Suppressor macrophage (primary cell): Measurements from ENCODE around the gene CAMK1D.

Experiments
- DNase-seq, 4 experiments: peaks; one replicate each; pipeline ENCODE4 v3.0.0-alpha.2; 2020 to 2022

CAMK1D gene

GRCh38 chr10:12869427-12869826 is 520.1 kb downstream of the CAMK1D start:
- DNase-seq, result no peak

- DNase-seq, result no peak
Measured at GRCh38 chr10:12872577-12872976, 523.2 kb downstream of the CAMK1D start.

- DNase-seq, result no peak
Measured at GRCh38 chr10:12873172-12873571, 523.8 kb downstream of the CAMK1D start.

GRCh38 chr10:12874501-12874900 is 525.2 kb downstream of the CAMK1D start:
- no peak for DNase-seq

GRCh38 chr10:12875100-12875499 is 525.8 kb downstream of the CAMK1D start:
- no peak for DNase-seq

GRCh38 chr10:12876266-12876665 is 526.9 kb downstream of the CAMK1D start:
- no peak for DNase-seq

GRCh38 chr10:12877150-12877549 is 527.8 kb downstream of the CAMK1D start:
- DNase-seq, result no peak

GRCh38 chr10:12880423-12880822 is 531.1 kb downstream of the CAMK1D start:
- no peak for DNase-seq

GRCh38 chr10:12884851-12885250 is 535.5 kb downstream of the CAMK1D start:
- no peak for DNase-seq
